HCT116 (cell line): ENCODE measurements around the gene DZIP3. TPM values are rescaled to one million over a fixed set of nuclear protein-coding genes. Genes with fewer than 3 reads are reported as not detected.

Experiments used
- ATAC-seq: fragments of 200-7000 bp; cut with Tn5 transposase; 2 replicates; pipeline ENCODE4 v1.9.1; 2020; ENCODE audit warnings: mild to moderate bottlenecking, moderate library complexity
- BruUV-seq: library from RNA; stranded (reverse); fragments of 400-500 nt; replicated peaks from 2 replicates; lab custom pipeline; 2021; lab: Mats Ljungman, UMichigan
- CTCF ChIA-PET: fragments of 300-600 bp; sonication (Branson Sonifier 250); formaldehyde crosslinking; loops from one replicate; lab custom pipeline; 2021; ENCODE audit warnings: antibody characterized with exemption; lab: Charles Lee
- POLR2A ChIA-PET: fragments of 300-600, 350-600 bp; sonication (Branson Sonifier 250); formaldehyde crosslinking; loops from one replicate; lab custom pipeline; 2021; ENCODE audit warnings: antibody characterized with exemption; lab: Charles Lee
- RAD21 ChIA-PET, 2 experiments: fragments of 300-600 bp; sonication (Branson Sonifier 250); formaldehyde crosslinking; loops; one replicate each; lab custom pipeline; 2023; ENCODE audit warnings: low total read pairs in 2 of 2; ENCODE audit not compliant: uncharacterized antibody in 2 of 2, unreplicated experiment in 2 of 2, low non-redundant PET in 1 of 2; lab: Charles Lee
- DNase-seq: peaks from one replicate; pipeline ENCODE4 v3.0.0-alpha.2; 2010; ENCODE audit warnings: low read depth, low spot score
- H2AFZ ChIP-seq: fragments of 200-600 bp; shearing (Covaris generic), sonication (generic); 2 replicates; pipeline ENCODE4 v1.6.1; 2017; ENCODE audit warnings: low read depth, mixed run types, mixed read lengths, antibody characterized with exemption, low read length; ENCODE audit not compliant: poor library complexity, severe bottlenecking
- H3K27ac ChIP-seq: 2 replicates; pipeline ENCODE4 v1.5.1; 2012; ENCODE audit warnings: low read depth, low read length
- H3K27me3 ChIP-seq: fragments of 200-600 bp; sonication (generic); 2 replicates; pipeline ENCODE4 v1.6.1; 2016; ENCODE audit warnings: mixed run types, low read length, mixed read lengths; ENCODE audit not compliant: insufficient read depth
- H3K36me3 ChIP-seq, 2 experiments: fragments of 200-500 bp in 1 of 2; fragments of 200-600 bp in 1 of 2; sonication (Bioruptor generic) in 1 of 2; sonication (generic) in 1 of 2; 2 replicates each; pipeline versions ENCODE4 v1.5.1 to v1.6.1; 2014 to 2016; ENCODE audit warnings: low read length in 2 of 2, inconsistent platforms in 1 of 2, mixed read lengths in 1 of 2, mixed run types in 1 of 2; ENCODE audit not compliant: insufficient read depth in 2 of 2, control insufficient read depth in 1 of 2
- H3K4me1 ChIP-seq, 2 experiments: fragments of 200-600 bp in 1 of 2; sonication (generic) in 1 of 2; 2 replicates each; pipeline versions ENCODE4 v1.5.1 to v1.6.1; 2012 to 2017; ENCODE audit warnings: low read length in 2 of 2, inconsistent platforms in 1 of 2, mild to moderate bottlenecking in 1 of 2, mixed read lengths in 1 of 2, mixed run types in 1 of 2, moderate library complexity in 1 of 2; ENCODE audit not compliant: insufficient read depth in 2 of 2, control insufficient read depth in 1 of 2
- H3K4me2 ChIP-seq: fragments of 200-600 bp; sonication (generic); 2 replicates; pipeline ENCODE4 v1.6.1; 2017; ENCODE audit warnings: mixed run types, low read length, mixed read lengths
- H3K4me3 ChIP-seq, 2 experiments: fragments of 200-600 bp in 1 of 2; sonication (generic) in 1 of 2; replicated peaks in 1 of 2; 2 replicates each; pipeline ENCODE4 v1.5.1; 2011 to 2016; ENCODE audit warnings: low read length in 2 of 2, control low read depth in 1 of 2, low read depth in 1 of 2, mild to moderate bottlenecking in 1 of 2, mixed read lengths in 1 of 2, mixed run types in 1 of 2
- H3K79me2 ChIP-seq: fragments of 200-600 bp; sonication (generic); 2 replicates; pipeline ENCODE4 v1.6.1; 2017; ENCODE audit warnings: mild to moderate bottlenecking, mixed run types, low read length, moderate library complexity, mixed read lengths; ENCODE audit not compliant: insufficient read depth
- H3K9ac ChIP-seq: fragments of 200-600 bp; sonication (generic); 2 replicates; pipeline ENCODE4 v1.6.1; 2016; ENCODE audit warnings: low read length, mixed read lengths
- H3K9me2 ChIP-seq: fragments of 200-600 bp; sonication (generic), shearing (Covaris generic); 2 replicates; pipeline ENCODE4 v1.6.1; 2017; ENCODE audit warnings: mixed run types, mild to moderate bottlenecking, moderate library complexity; ENCODE audit not compliant: insufficient read depth
- H3K9me3 ChIP-seq, 2 experiments: fragments of 200-500 bp in 1 of 2; fragments of 200-600 bp in 1 of 2; sonication (Bioruptor generic) in 1 of 2; sonication (generic) in 1 of 2; 2 replicates each; pipeline ENCODE4 v1.6.1; 2014 to 2017; ENCODE audit warnings: low read length in 2 of 2, mixed read lengths in 2 of 2, inconsistent platforms in 1 of 2, low read depth in 1 of 2, mild to moderate bottlenecking in 1 of 2, mixed run types in 1 of 2, moderate library complexity in 1 of 2; ENCODE audit not compliant: control insufficient read depth in 1 of 2, insufficient read depth in 1 of 2
- H4K20me1 ChIP-seq: fragments of 200-600 bp; sonication (generic), shearing (Covaris generic); 2 replicates; pipeline ENCODE4 v1.6.1; 2017; ENCODE audit warnings: mixed run types, mild to moderate bottlenecking, moderate library complexity; ENCODE audit not compliant: insufficient read depth
- EGR1 ChIP-seq: IDR thresholded peaks from 2 replicates; pipeline ENCODE4 v1.6.1; 2012; ENCODE audit warnings: low read depth
- ELF1 ChIP-seq: IDR thresholded peaks from 2 replicates; pipeline ENCODE4 v1.6.1; 2012; ENCODE audit warnings: low read depth, borderline replicate concordance
- EZH2 ChIP-seq: fragments of 200-600 bp; sonication (generic); IDR thresholded peaks from 2 replicates; pipeline ENCODE4 v1.6.1; 2017; ENCODE audit warnings: antibody characterized with exemption, mixed run types
- FOSL1 ChIP-seq: IDR thresholded peaks from 2 replicates; pipeline ENCODE4 v1.6.1; 2012; ENCODE audit warnings: low read depth
- REST ChIP-seq: IDR thresholded peaks from 2 replicates; pipeline ENCODE4 v1.6.1; 2012; ENCODE audit warnings: low read depth
- SP1 ChIP-seq: IDR thresholded peaks from 2 replicates; pipeline ENCODE4 v1.6.1; 2012; ENCODE audit warnings: low read depth
- TCF7L2 ChIP-seq: IDR thresholded peaks from 2 replicates; pipeline ENCODE4 v1.7.0; 2011; ENCODE audit warnings: borderline replicate concordance, inconsistent platforms; ENCODE audit not compliant: insufficient read depth, insufficient read length; ENCODE audit errors: extremely low read depth
- ZNF274 ChIP-seq: fragments of 200-500 bp; sonication (Bioruptor generic); IDR thresholded peaks from 2 replicates; pipeline ENCODE4 v1.6.1; 2014; ENCODE audit warnings: mild to moderate bottlenecking, low read depth, low read length, inconsistent platforms
- intact Hi-C: fragments of 100-400 bp; cut with micrococcal nuclease; formaldehyde crosslinking; loops from 2 replicates; pipeline ENCODE4 v1.10.0; 2022
- total RNA-seq: library from RNA; stranded (reverse); gene quantifications from one replicate; pipeline ENCODE4 v1.2.1, GENCODE V29; 2021; ENCODE audit not compliant: unreplicated experiment

The DZIP3 gene
- total RNA-seq, 1 experiment from 2014 or later: 19.4 TPM

- no peaks in the 10 kb centered on the region for H3K9me2 ChIP-seq
- no peak overlapping the region for H2AFZ ChIP-seq
- no peaks in the 10 kb centered on the region for H4K20me1 ChIP-seq
- TF ChIP-seq TCF7L2: no peak
- no peak for TF ChIP-seq ELF1
- no peak for TF ChIP-seq ZNF274
- TF ChIP-seq REST: no peak
- no peak for TF ChIP-seq SP1
- TF ChIP-seq FOSL1: no peak
- no peak for TF ChIP-seq EGR1
- TF ChIP-seq EZH2: no peak
- no peak overlapping the region for H3K4me2 ChIP-seq
- H3K9me3 ChIP-seq: no peaks in the 10 kb centered on the region
- ChIA-PET CTCF (interaction anchor here (1.2 kb wide), 1 partner anchor 250 kb away, joined by 6 read pairs; no protein-coding TSS in a partner anchor), POLR2A (no interaction called here), RAD21 (interaction anchor here in 1 of 2 experiments (1.4 kb wide), 1 partner anchor 417 kb away, joined by 3 read pairs; no protein-coding TSS in a partner anchor)
- H3K79me2 ChIP-seq: no peaks in the 10 kb centered on the region
- no TSS peak for BruUV-seq
- no peak overlapping the region for H3K9ac ChIP-seq
- H3K4me1 ChIP-seq: no peaks in the 10 kb centered on the region
- intact Hi-C loops: loop anchor here (5.0 to 10.0 kb wide), 2 partner anchors 172 to 561 kb away; no protein-coding TSS in a partner anchor
- H3K27ac ChIP-seq: no peak overlapping the region
- no peaks in the 10 kb centered on the region for H3K36me3 ChIP-seq
- ATAC-seq: no peak
- DNase-seq: no peak
- H3K4me3 ChIP-seq: no peak overlapping the region
- no peaks in the 10 kb centered on the region for H3K27me3 ChIP-seq
These were observed 74.7 kb downstream of the DZIP3 start for GRCh38 chr3:108664266-108664665.
